ENCODE measurements around the gene ERBB2.

The ERBB2 gene

DNA sequence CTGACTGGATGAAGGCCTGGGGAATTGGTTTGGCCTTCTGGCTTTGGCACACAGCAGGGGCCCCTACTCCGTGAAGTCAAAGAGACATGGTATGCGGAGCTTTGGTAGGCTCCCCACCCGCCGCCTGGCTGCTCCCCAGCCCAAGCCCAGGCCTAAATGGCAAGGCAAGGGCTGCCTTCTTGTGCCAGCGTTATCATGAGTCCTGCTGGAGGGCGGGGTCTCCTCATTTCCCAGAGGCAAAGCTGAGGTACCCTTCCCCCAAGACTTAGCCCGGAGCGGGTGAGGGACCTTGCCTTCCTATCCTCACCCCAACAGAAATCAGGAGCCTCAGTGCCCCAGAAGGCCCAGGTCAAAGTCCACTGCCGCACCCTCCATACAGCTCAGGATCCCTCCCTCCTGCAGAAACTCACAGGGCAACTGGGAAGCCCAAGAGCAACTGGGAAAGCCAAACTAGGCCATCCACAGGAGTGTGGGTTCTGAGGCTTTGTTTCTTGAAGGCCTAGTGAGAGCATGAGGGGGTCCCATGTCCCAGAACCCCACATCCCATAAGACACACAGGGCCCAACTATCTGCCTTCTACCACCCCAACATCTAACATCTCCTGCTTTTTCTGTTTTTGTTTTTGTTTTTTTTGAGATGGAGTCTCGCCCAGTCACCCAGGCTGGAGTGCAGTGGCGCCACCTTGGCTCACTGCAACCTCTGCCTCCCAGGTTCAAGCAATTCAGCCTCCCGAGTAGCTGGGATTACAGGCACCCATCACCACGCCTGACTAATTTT, 21.3 kb upstream of the ERBB2 start:
- Histone ChIP-seq H4K20me1 (ENCODE audit: insufficient read depth, low read length, poor library complexity, severe bottlenecking) (no peaks in the 10 kb centered on the region), H3K9ac (ENCODE audit: low read depth, low read length, poor library complexity, severe bottlenecking) (peak overlapping the region; percentile 72), H3K36me3 (ENCODE audit: insufficient read depth, low read length) (no peaks in the 10 kb centered on the region), H3K4me3 (ENCODE audit: low read length, poor library complexity, severe bottlenecking) (no peak overlapping the region), H3K9me3 (ENCODE audit: insufficient read depth, low read depth, low read length) (no peaks in the 10 kb centered on the region), H3K4me1 (ENCODE audit: insufficient read depth, low read length, poor library complexity, severe bottlenecking) (peaks cover 22% of the 10 kb centered on the region), H3K4me2 (ENCODE audit: low read depth, low read length, poor library complexity, severe bottlenecking) (peak overlapping the region; percentile 64), H2AFZ (ENCODE audit: low read length) (no peak overlapping the region), H3K79me2 (ENCODE audit: insufficient read depth, low read length) (no peaks in the 10 kb centered on the region), H3K9me2 (replicated peaks; ENCODE audit: low read depth, low read length) (no peaks in the 10 kb centered on the region), H3F3A (ENCODE audit: low read depth) (no peaks in the 10 kb centered on the region), H3K27me3 (ENCODE audit: insufficient read depth, low read length, poor library complexity, severe bottlenecking) (no peaks in the 10 kb centered on the region)
- TF ChIP-seq EZH2phosphoT487 (IDR thresholded peaks at IDR 0.05; ENCODE audit: borderline replicate concordance), result no peak
- TF ChIP-seq, protein P1, sequence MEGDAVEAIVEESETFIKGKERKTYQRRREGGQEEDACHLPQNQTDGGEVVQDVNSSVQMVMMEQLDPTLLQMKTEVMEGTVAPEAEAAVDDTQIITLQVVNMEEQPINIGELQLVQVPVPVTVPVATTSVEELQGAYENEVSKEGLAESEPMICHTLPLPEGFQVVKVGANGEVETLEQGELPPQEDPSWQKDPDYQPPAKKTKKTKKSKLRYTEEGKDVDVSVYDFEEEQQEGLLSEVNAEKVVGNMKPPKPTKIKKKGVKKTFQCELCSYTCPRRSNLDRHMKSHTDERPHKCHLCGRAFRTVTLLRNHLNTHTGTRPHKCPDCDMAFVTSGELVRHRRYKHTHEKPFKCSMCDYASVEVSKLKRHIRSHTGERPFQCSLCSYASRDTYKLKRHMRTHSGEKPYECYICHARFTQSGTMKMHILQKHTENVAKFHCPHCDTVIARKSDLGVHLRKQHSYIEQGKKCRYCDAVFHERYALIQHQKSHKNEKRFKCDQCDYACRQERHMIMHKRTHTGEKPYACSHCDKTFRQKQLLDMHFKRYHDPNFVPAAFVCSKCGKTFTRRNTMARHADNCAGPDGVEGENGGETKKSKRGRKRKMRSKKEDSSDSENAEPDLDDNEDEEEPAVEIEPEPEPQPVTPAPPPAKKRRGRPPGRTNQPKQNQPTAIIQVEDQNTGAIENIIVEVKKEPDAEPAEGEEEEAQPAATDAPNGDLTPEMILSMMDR (conservative IDR thresholded peaks at IDR 0.05; ENCODE audit: low read length), result no peak; the same call in none of the 2 replicates

DNA sequence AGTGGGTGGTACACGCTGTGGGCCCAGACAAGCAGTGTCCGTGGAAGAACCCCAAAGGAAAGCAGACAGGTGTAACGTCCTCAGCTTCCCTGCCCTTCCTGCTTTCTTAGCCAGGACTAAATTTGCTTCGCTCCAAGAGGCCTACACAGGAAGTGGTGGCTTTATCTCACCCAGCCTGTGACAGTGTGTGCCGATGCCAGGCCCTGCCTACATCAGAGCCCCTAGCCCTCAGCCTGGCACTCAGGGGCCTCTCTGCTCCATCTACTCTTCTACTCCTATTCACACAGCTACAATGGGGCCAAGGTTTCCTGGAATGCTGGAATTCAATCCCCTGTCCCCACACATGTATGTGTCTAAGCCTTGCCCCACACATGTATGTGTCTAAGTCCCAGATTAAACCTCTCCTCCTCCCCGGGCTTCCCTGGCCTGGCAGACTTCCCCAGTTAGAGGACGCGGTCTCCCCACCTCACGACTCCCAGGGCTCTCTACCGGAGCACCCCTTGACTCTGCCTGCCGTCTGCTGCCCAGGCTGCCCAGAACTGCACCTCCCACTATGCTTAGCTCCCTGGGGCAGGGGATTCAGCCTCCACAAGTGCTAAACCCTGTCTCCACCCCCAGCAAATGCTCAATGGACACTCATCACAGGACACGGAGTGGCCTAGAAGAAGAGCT, 20.2 kb upstream of the ERBB2 start:
- H3K4me1 ChIP-seq (ENCODE audit: insufficient read depth, low read length, poor library complexity, severe bottlenecking), result peaks cover 22% of the 10 kb centered on the region
- H3K4me3 ChIP-seq (ENCODE audit: low read length, poor library complexity, severe bottlenecking), result peak overlapping the region; percentile 48
- H3K9me3 ChIP-seq (ENCODE audit: insufficient read depth, low read depth, low read length), result no peaks in the 10 kb centered on the region

DNA sequence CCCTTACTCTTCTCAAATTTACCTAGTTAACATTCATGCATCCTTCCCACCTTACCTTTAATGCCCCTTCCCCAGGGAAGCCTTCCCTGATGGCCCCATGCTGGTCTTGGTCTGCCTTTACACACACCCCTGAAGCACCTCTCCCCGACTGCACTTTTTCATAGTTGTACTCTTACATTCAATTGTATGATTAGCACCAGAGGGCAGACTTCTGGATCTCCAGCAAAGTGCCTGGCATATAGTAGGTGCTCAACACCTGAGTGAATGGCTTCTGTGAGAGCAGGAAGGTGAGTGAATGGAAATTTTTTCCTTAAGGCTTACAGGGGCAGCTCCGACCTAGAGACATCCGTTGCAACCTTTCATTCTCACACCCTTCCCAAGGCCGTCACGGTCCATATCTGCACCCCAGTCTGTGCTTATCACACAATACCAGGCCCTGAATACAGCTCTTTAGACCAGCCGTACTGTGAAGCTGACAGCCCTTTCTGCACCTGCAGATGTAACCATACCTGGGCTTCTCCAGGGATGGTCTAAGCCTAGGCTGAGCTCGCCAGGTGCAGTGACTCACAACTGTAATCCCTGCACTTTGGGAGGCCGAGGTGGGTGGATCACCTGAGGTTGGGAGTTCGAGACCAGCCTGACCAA, 16.4 kb upstream of the ERBB2 start:
- Histone ChIP-seq H3F3A (ENCODE audit: low read depth) (peaks cover 4% of the 10 kb centered on the region; the same call in 1 of the 2 replicates), H3K36me3 (ENCODE audit: insufficient read depth, low read length) (no peaks in the 10 kb centered on the region), H3K9me2 (replicated peaks; ENCODE audit: low read depth, low read length) (no peaks in the 10 kb centered on the region), H3K79me2 (ENCODE audit: insufficient read depth, low read length) (no peaks in the 10 kb centered on the region), H3K4me3 (ENCODE audit: low read length, poor library complexity, severe bottlenecking) (no peak overlapping the region), H3K27me3 (ENCODE audit: insufficient read depth, low read length, poor library complexity, severe bottlenecking) (no peaks in the 10 kb centered on the region), H3K9me3 (ENCODE audit: insufficient read depth, low read depth, low read length) (no peaks in the 10 kb centered on the region), H3K4me2 (ENCODE audit: low read depth, low read length, poor library complexity, severe bottlenecking) (no peak overlapping the region), H2AFZ (ENCODE audit: low read length) (no peak overlapping the region), H3K4me1 (ENCODE audit: insufficient read depth, low read length, poor library complexity, severe bottlenecking) (peaks cover 35% of the 10 kb centered on the region), H3K9ac (ENCODE audit: low read depth, low read length, poor library complexity, severe bottlenecking) (no peak overlapping the region), H4K20me1 (ENCODE audit: insufficient read depth, low read length, poor library complexity, severe bottlenecking) (no peaks in the 10 kb centered on the region)
- no peak for TF ChIP-seq EZH2phosphoT487 (IDR thresholded peaks at IDR 0.05; ENCODE audit: borderline replicate concordance)
- TF ChIP-seq, protein P1 (conservative IDR thresholded peaks at IDR 0.05; ENCODE audit: low read length), result no peak

More for the DNA sequence above, 20.2 kb upstream of the ERBB2 start:
- Histone ChIP-seq H3F3A (ENCODE audit: low read depth) (no peaks in the 10 kb centered on the region), H3K9ac (ENCODE audit: low read depth, low read length, poor library complexity, severe bottlenecking) (peak overlapping the region; percentile 72), H3K36me3 (ENCODE audit: insufficient read depth, low read length) (no peaks in the 10 kb centered on the region), H3K27me3 (ENCODE audit: insufficient read depth, low read length, poor library complexity, severe bottlenecking) (no peaks in the 10 kb centered on the region), H3K4me2 (ENCODE audit: low read depth, low read length, poor library complexity, severe bottlenecking) (peak overlapping the region; percentile 64), H2AFZ (ENCODE audit: low read length) (peak overlapping the region; percentile 73), H3K79me2 (ENCODE audit: insufficient read depth, low read length) (no peaks in the 10 kb centered on the region), H3K9me2 (replicated peaks; ENCODE audit: low read depth, low read length) (no peaks in the 10 kb centered on the region), H4K20me1 (ENCODE audit: insufficient read depth, low read length, poor library complexity, severe bottlenecking) (no peaks in the 10 kb centered on the region)
- TF ChIP-seq, protein P1 (conservative IDR thresholded peaks at IDR 0.05; ENCODE audit: low read length), result no peak
- no peak for TF ChIP-seq EZH2phosphoT487 (IDR thresholded peaks at IDR 0.05; ENCODE audit: borderline replicate concordance)
